Gastroesophageal sphincter (tissue), 4 donors: Measurements from ENCODE around the gene GDPGP1. TPM values are rescaled to one million over a fixed set of nuclear protein-coding genes. Genes with fewer than 3 reads are reported as not detected.
"Not testable (repeated sequence)": the region's sequence is repeated elsewhere in the genome, so short reads cannot be mapped to it uniquely, and the experiment has no call there.

Experiments
- ATAC-seq: fragments of 150-250 bp; one replicate; pipeline ENCODE4 v1.9.1; 2016; ENCODE audit warnings: mild to moderate bottlenecking, moderate library complexity
- H3K27ac ChIP-seq, 4 donors: fragments of 200-600 bp; sonication (generic) in 3 of 4; 1 replicate in 3 of 4; 2 replicates in 1 of 4; pipeline ENCODE4 v1.5.1; 2016 to 2019
- H3K27me3 ChIP-seq: fragments of 200-600 bp; sonication (generic); one replicate; pipeline ENCODE4 v1.5.1; 2019
- H3K36me3 ChIP-seq, 2 donors: fragments of 200-600 bp; sonication (generic); one replicate each; pipeline ENCODE4 v1.5.1; 2019; ENCODE audit warnings: control low read depth in 1 of 2
- H3K4me1 ChIP-seq, 3 donors: fragments of 200-600 bp; sonication (generic); 1 replicate in 2 of 3; 2 replicates in 1 of 3; pipeline ENCODE4 v1.5.1; 2016 to 2019; ENCODE audit warnings: control low read depth in 2 of 3
- H3K4me3 ChIP-seq, 2 donors: fragments of 200-600 bp; sonication (generic); one replicate each; pipeline ENCODE4 v1.5.1; 2019; ENCODE audit warnings: mild to moderate bottlenecking in 1 of 2, moderate library complexity in 1 of 2
- H3K9me3 ChIP-seq, 3 donors: fragments of 200-600 bp; sonication (generic); one replicate each; pipeline ENCODE4 v1.5.1; 2017 to 2019; ENCODE audit warnings: control low read depth in 2 of 3
- CTCF ChIP-seq, 4 experiments: fragments of 200-600 bp in 2 of 4; fragments of 450-650 bp in 2 of 4; sonication (generic) in 1 of 4; IDR thresholded peaks; one replicate each; pipeline ENCODE4 v1.5.1; 2017 to 2019; ENCODE audit warnings: antibody characterized with exemption in 4 of 4, mild to moderate bottlenecking in 2 of 4, moderate library complexity in 2 of 4
- EP300 ChIP-seq: sonication (generic); formaldehyde crosslinking; IDR thresholded peaks from one replicate; pipeline ENCODE4 v1.6.1; 2017; ENCODE audit warnings: antibody characterized with exemption, mild to moderate bottlenecking
- POLR2A ChIP-seq, 2 donors: fragments of 450-650 bp; IDR thresholded peaks; one replicate each; pipeline ENCODE4 v1.6.1; 2017; ENCODE audit warnings: antibody characterized with exemption in 2 of 2, mild to moderate bottlenecking in 2 of 2, moderate library complexity in 1 of 2
- POLR2AphosphoS5 ChIP-seq: sonication (generic); formaldehyde crosslinking; IDR thresholded peaks from one replicate; pipeline ENCODE4 v1.6.1; 2017; ENCODE audit warnings: antibody characterized with exemption
- WGBS, 2 donors: methylation state at CpG; one replicate each; pipeline ENCODE4 v1.1.5; 2018; ENCODE audit warnings: low coverage in 1 of 2; 5-methylcytosine and 5-hydroxymethylcytosine counted together
- total RNA-seq, 4 donors: library from RNA; depleted of rRNA; stranded (reverse); fragments of >200 nt; gene quantifications; one replicate each; pipeline ENCODE4 v1.1.0, GENCODE V29; 2016

The GDPGP1 gene
- total RNA-seq, 4 donors from 2014 or later = 2.0 to 8.9 (median 7.5) TPM

GRCh38 chr15:90287946-90288345 lies 53.9 kb downstream of the GDPGP1 start:
- Histone ChIP-seq H3K27me3 (no peaks in the 10 kb centered on the region), H3K4me3 (no peak overlapping the region), H3K36me3 (no peaks in the 10 kb centered on the region), H3K4me1 (no peaks in the 10 kb centered on the region), H3K9me3 (no peaks in the 10 kb centered on the region), H3K27ac (no peak overlapping the region)
- ATAC-seq = no peak
- TF ChIP-seq POLR2A (IDR thresholded peaks at IDR 0.05) = no peak
- TF ChIP-seq CTCF (IDR thresholded peaks at IDR 0.05) = no peak
- no peak for TF ChIP-seq POLR2AphosphoS5
- no peak for TF ChIP-seq EP300
- WGBS, 2 donors = 69 to 84% methylated on average over 3 to 6 of the region's 6 CpGs

GRCh38 chr15:90291679-90292356 lies 57.8 kb downstream of the GDPGP1 start:
- 83 to 86% methylated on average over 7 to 8 of the region's 16 CpGs for WGBS, 2 donors

GRCh38 chr15:90293040-90293810 lies 59.2 kb downstream of the GDPGP1 start:
- TF ChIP-seq CTCF (IDR thresholded peaks at IDR 0.05) = peak; percentile 62 to 88 (median 73)
- not testable (repeated sequence) for ATAC-seq, H3K36me3 ChIP-seq, H3K4me3 ChIP-seq, H3K4me1 ChIP-seq, H3K27me3 ChIP-seq, H3K27ac ChIP-seq, H3K9me3 ChIP-seq
- WGBS, 2 donors = 72 to 77% methylated on average over 5 to 7 of the region's 13 CpGs

More at GRCh38 chr15:90291679-90292356, 57.8 kb downstream of the GDPGP1 start:
- Histone ChIP-seq H3K4me3 (no peak overlapping the region), H3K9me3 (no peaks in the 10 kb centered on the region), H3K4me1 (peaks cover 0 to 6% (median 0%) of the 10 kb centered on the region in 3 donors), H3K27me3 (no peaks in the 10 kb centered on the region), H3K36me3 (no peaks in the 10 kb centered on the region), H3K27ac (no peak overlapping the region)
- TF ChIP-seq POLR2AphosphoS5 (no peak), EP300 (no peak)
- ATAC-seq = no peak

- no peak overlapping the region for H3K27ac ChIP-seq
- no peak for ATAC-seq
- no peaks in the 10 kb centered on the region for H3K9me3 ChIP-seq
- H3K4me1 ChIP-seq = peaks cover 0 to 6% (median 0%) of the 10 kb centered on the region in 3 donors
- H3K4me3 ChIP-seq = no peak overlapping the region
- no peaks in the 10 kb centered on the region for H3K27me3 ChIP-seq
- WGBS, 2 donors = 100% methylated on average over 4 of the region's 6 CpGs; no CpG with 5 or more reads in 1 of the 2 donors
- TF ChIP-seq POLR2AphosphoS5 = no peak
- TF ChIP-seq EP300 = no peak
- TF ChIP-seq POLR2A (IDR thresholded peaks at IDR 0.05) = no peak
- TF ChIP-seq CTCF (IDR thresholded peaks at IDR 0.05) = no peak
- no peaks in the 10 kb centered on the region for H3K36me3 ChIP-seq
Measured at GRCh38 chr15:90294159-90294558, 60.1 kb downstream of the GDPGP1 start.

GRCh38 chr15:90294601-90295269 lies 60.7 kb downstream of the GDPGP1 start:
- no peaks in the 10 kb centered on the region for H3K27me3 ChIP-seq
- 59% methylated on average over 6 of the region's 16 CpGs; no CpG with 5 or more reads in 1 of the 2 donors for WGBS, 2 donors
- H3K27ac ChIP-seq = no peak overlapping the region
- H3K4me1 ChIP-seq = peaks cover 0 to 6% (median 0%) of the 10 kb centered on the region in 3 donors
- no peak overlapping the region for H3K4me3 ChIP-seq
- TF ChIP-seq POLR2AphosphoS5 = no peak
- ATAC-seq = no peak
- no peaks in the 10 kb centered on the region for H3K9me3 ChIP-seq
- no peaks in the 10 kb centered on the region for H3K36me3 ChIP-seq
